Renal pelvis (tissue), 4 donors: ENCODE results near the gene S1PR4. TPM values are rescaled to one million over a fixed set of nuclear protein-coding genes. Genes with fewer than 3 reads are reported as not detected.
"Not testable (repeated sequence)": the region's sequence is repeated elsewhere in the genome, so short reads cannot be mapped to it uniquely, and the experiment has no call there.

Experiments used
- DNase-seq: peaks from one replicate; pipeline ENCODE4 v3.0.0-alpha.2; 2013
- polyA plus RNA-seq, 3 donors: library from polyadenylated mRNA; unstranded; fragments of 120-200 nt; gene quantifications; one replicate each; pipeline ENCODE4 v1.2.1, GENCODE V29; 2013; ENCODE audit not compliant: insufficient read length in 3 of 3

S1PR4 gene
- polyA plus RNA-seq, 3 donors, result 0.43 to 0.51 (median 0.43) TPM

DNA sequence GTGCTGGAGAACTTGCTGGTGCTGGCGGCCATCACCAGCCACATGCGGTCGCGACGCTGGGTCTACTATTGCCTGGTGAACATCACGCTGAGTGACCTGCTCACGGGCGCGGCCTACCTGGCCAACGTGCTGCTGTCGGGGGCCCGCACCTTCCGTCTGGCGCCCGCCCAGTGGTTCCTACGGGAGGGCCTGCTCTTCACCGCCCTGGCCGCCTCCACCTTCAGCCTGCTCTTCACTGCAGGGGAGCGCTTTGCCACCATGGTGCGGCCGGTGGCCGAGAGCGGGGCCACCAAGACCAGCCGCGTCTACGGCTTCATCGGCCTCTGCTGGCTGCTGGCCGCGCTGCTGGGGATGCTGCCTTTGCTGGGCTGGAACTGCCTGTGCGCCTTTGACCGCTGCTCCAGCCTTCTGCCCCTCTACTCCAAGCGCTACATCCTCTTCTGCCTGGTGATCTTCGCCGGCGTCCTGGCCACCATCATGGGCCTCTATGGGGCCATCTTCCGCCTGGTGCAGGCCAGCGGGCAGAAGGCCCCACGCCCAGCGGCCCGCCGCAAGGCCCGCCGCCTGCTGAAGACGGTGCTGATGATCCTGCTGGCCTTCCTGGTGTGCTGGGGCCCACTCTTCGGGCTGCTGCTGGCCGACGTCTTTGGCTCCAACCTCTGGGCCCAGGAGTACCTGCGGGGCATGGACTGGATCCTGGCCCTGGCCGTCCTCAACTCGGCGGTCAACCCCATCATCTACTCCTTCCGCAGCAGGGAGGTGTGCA is 587 bp downstream of the S1PR4 start:
- no peak for DNase-seq

DNA sequence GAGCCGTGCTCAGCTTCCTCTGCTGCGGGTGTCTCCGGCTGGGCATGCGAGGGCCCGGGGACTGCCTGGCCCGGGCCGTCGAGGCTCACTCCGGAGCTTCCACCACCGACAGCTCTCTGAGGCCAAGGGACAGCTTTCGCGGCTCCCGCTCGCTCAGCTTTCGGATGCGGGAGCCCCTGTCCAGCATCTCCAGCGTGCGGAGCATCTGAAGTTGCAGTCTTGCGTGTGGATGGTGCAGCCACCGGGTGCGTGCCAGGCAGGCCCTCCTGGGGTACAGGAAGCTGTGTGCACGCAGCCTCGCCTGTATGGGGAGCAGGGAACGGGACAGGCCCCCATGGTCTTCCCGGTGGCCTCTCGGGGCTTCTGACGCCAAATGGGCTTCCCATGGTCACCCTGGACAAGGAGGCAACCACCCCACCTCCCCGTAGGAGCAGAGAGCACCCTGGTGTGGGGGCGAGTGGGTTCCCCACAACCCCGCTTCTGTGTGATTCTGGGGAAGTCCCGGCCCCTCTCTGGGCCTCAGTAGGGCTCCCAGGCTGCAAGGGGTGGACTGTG is 1.2 kb downstream of the S1PR4 start:
- no peak for DNase-seq

DNA sequence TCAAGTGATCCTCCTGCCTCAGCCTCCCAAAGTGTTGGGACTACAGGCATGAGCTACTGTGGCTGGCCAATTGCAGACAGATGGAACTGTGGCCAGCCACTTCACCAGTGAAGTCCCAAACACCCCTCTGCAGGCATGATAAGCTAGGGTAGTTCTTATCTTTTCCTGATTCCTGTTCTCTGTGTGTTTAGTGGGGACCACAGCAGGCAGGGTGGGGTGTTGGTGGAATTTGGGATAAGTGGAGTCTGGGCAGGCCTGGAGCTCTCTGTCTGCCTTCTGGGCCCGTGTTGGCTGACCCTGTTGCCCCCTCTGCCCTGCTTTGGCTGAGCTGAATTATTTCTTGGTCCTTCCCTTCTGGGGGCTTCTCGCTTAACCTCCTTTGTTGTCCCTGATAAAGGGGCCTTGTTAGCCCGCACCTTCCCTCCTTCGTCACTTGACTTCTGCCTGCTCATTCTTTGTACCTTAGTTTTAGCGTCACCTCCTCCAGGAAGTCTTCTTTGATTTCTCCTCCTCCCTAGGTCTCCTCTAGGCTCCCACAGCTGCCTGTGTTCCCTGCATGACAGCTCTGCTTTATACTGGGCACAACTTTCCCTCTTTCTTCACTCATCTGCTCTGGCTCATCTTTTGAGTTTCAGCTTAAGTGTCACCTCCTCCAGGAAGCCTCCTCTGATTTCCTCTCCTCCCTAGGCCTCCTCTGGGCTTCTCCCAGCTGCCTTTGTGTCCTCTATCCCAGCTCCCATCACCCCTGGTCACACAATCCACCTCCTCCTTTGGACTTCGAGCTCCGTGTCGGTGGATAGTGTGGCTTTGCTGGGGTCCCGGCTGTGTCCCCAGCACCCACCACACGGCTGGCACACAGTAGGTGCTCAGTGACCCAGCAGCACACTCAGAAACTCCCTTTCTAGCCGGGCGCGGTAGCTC is 5.4 kb downstream of the S1PR4 start:
- no peak for DNase-seq

- DNase-seq, result no peak
Measured at GRCh38 chr19:3184847-3185460, 6.4 kb downstream of the S1PR4 start.

- peak; percentile 96 for DNase-seq
Measured at GRCh38 chr19:3185461-3186159, 7.0 kb downstream of the S1PR4 start, which contains the start of gene NCLN. Gene NCLN (plus strand): TSS chr19:3185930. CDS start chr19:3186031, 101 bp downstream.

GRCh38 chr19:3186160-3186688 is 7.7 kb downstream of the S1PR4 start:
- no peak for DNase-seq

DNA sequence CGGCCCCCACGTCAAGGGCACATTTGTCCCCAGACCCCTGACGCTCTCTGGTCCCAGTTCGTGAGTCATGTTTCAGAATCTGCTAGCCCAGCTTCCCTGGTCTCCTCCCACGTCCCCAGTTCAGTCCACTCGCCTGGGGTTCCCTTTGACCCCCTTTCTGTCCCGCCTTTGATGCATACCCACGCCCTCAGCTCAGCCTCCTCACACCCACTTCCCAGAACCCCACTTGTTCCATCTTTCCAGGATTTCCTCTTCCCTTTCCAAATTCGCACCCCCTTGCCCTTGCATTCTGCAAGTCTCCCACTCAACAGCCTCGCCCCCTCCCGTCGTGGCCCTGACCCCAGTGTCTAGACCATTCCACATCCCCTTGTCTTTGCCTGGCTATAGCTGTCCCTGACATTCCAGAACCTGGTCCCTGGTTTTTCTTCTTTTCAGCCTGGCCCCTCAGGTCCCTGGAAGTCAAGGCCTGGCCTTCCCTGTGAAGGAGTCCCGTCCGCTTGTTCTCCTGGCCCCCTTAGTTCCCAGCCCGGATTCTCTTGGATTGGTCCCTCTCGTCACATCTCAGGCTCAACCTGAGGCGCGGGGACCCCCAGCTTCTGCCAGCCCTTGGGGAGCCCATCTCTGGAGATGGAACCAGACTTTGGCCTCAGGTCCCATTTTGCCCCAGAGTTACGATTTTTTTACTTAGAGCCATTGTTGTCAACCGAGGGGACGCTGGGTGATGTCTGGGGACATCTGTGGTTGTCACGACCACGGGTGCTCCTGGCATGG is 8.5 kb downstream of the S1PR4 start:
- DNase-seq, result no peak

GRCh38 chr19:3187662-3188511 is 9.3 kb downstream of the S1PR4 start:
- no peak for DNase-seq

DNA sequence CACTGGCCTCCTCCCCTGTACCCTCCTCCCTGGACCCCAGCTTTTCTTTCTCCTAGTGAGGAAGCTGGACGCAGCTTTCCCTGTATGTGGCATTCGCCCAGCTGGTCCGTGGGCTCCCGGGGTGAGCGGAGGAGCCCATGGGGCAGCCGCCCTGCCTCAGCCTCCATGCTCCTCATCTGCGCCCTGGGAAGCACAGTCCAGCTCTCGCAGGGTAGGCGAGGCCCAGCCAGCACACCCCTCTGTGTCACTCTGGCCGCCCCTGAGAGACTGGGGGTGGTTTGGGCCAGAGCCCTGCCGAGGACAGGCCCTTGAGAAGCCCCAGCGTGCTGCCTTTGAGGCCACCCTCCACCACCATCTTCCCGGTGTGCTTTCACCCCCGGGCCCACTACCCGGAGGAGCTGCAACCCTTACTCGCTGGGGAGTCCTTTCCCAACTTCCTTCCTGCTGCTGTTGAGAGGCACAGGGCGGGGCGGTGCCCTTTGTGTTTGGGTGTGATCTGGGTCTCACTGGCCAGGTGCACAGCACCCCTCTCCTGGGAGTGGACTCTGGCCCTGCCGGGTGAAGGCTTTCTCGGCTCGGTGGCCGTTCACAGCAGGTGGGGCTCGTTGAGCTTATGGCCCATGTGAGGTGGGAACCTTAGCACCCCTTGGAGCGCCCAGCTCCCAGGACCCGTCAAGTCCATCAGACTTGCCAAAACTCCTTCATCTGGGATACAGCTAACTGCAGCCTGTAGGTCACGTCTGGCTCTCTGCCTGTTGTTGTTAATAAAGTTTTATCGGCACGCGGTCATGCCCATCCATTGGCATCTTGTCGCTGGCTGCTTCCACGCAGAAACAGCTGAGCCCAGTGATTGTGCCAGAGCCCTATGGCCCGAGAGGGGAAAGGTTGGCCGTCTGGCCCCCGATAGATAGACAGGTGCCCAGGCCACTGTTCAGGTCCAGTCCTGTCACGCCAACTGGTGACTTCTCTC is 10.3 kb downstream of the S1PR4 start:
- DNase-seq, result no peak

DNA sequence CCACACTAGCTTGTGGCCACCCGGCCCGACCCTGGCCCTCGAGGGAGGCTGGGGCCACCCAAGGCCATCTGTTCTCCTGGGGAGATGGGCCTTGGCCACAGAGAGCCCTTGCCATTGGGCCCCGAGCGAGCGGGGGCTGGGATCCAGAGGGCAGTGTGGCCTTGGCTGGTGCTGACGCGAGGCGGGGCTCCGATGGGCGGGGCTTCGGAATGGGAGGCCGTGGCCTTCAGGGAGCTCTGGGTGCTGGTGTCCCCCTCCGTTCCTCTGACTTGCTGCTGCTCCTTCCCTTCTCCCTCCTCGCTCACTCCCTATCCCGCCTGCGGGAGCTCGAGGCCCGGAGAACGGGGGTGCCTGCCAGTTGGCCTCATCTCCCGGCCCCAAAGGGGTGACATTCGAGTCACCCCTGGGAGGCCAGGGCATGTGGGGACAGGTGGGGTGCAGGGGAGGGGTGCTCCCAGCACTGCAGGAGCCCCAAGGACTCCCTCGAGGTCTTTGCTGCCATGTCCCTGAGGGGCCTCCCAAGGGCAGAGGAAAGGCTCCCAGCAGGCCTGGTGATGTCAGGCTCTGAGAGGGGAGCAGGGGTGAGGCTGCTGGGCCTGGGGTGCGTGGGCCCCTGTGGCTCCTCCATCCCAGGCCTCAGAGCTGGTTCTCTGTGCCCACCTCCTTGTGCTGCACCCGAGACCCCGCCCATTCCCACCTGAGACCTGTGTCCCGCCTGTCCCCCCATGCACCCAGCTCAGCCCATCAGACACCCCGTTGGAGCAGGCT is 11.3 kb downstream of the S1PR4 start:
- no peak for DNase-seq

DNA sequence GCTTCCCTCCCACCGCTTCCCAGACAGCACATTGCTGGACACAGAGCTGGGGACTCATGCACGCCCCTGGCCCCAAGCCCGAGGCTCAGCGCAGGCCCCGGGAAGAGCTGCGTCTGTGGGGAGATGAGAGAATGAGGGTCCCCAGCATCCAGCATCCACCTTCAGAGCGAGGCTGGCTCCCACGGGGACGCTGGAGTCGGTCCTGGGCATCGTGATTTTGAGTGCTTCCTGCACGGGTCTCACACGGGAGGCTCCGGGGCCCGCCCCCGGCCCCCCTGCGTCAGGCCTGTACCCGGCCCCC is 11.9 kb downstream of the S1PR4 start:
- no peak for DNase-seq

DNA sequence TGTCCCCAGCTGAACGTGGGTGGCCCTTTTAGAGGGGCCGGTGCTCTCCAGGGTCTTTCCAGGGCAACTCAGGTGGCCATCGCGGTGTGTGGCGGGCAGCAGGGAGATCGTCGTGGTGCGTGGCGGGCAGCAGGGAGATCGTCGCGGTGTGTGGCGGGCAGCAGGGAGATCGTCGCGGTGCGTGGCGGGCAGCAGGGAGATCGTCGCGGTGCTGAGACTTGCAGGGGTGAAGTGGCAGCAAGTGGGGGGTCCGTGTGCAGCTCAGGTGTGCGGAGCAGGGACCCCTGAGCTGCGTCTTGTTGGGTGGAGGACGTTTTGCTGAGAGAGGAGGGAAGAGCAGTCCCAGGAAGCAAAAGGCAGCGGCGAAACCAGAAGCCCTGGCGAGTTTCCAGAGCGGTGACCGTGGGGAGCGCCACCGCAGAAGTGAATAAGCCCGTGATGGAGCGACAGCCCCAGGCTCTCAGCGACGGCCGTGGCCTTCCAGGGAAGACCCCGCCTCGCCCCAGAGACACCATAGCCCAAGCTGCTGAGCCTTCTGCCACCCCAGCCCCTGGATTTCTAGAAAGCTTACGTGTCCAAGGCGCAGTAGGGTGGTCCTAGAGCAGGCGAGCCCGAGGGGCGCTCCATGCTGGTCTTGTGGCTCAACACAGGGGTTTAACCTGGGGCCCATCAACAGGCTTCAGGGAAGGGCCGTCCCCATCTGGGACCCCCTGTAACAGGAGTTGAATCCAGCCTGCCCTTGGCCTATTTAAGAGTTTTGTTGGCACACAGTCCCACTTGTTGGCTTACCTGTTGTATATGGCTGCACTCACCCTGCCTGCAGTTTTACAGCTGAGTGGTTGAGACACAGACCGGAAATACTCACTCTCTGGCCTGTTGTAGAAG is 12.6 kb downstream of the S1PR4 start:
- DNase-seq, result no peak

- DNase-seq, result not testable (repeated sequence)
Measured at GRCh38 chr19:3191806-3192104, 13.2 kb downstream of the S1PR4 start.

GRCh38 chr19:3192228-3192635 is 13.7 kb downstream of the S1PR4 start:
- no peak for DNase-seq

GRCh38 chr19:3192684-3193083 is 14.1 kb downstream of the S1PR4 start:
- no peak for DNase-seq

GRCh38 chr19:3193256-3194105 is 14.9 kb downstream of the S1PR4 start:
- DNase-seq, result no peak
